Measurements from ENCODE around the gene DIAPH2.

Gene DIAPH2

GRCh38 chrX:97504431-97504830 lies 819.8 kb downstream of the DIAPH2 start:
- Histone ChIP-seq H3K27ac (ENCODE audit: low read depth, low read length) (peak overlapping the region; percentile 75; the same call in 1 of the 2 replicates), H3K27me3 (ENCODE audit: control insufficient read depth, insufficient read depth, low read length) (no peaks in the 10 kb centered on the region), H3K36me3 (ENCODE audit: control insufficient read depth, insufficient read depth, low read length) (no peaks in the 10 kb centered on the region), H3K4me1 (ENCODE audit: control insufficient read depth, insufficient read depth, low read length) (peaks cover 26% of the 10 kb centered on the region), H3K4me3 (ENCODE audit: low read depth, low read length) (0 out of 2 replicates have a peak overlapping the region, but pooled peaks have one; percentile 5), H3K9ac (ENCODE audit: low read length) (no peak overlapping the region), H3K9me3 (ENCODE audit: control insufficient read depth, insufficient read depth, low read depth, low read length) (no peaks in the 10 kb centered on the region)

GRCh38 chrX:97517763-97518162 lies 833.1 kb downstream of the DIAPH2 start:
- Histone ChIP-seq H3K27ac (ENCODE audit: low read depth, low read length) (no peak overlapping the region), H3K9ac (ENCODE audit: low read length) (no peak overlapping the region), H3K4me3 (ENCODE audit: low read depth, low read length) (no peak overlapping the region), H3K9me3 (ENCODE audit: control insufficient read depth, insufficient read depth, low read depth, low read length) (no peaks in the 10 kb centered on the region), H3K36me3 (ENCODE audit: control insufficient read depth, insufficient read depth, low read length) (no peaks in the 10 kb centered on the region), H3K4me1 (ENCODE audit: control insufficient read depth, insufficient read depth, low read length) (peaks cover 3% of the 10 kb centered on the region; the same call in 1 of the 2 replicates), H3K27me3 (ENCODE audit: control insufficient read depth, insufficient read depth, low read length) (no peaks in the 10 kb centered on the region)

GRCh38 chrX:97522307-97522706 lies 837.7 kb downstream of the DIAPH2 start:
- Histone ChIP-seq H3K4me1 (ENCODE audit: control insufficient read depth, insufficient read depth, low read length) (peaks cover 16% of the 10 kb centered on the region), H3K4me3 (ENCODE audit: low read depth, low read length) (no peak overlapping the region), H3K27ac (ENCODE audit: low read depth, low read length) (no peak overlapping the region), H3K9me3 (ENCODE audit: control insufficient read depth, insufficient read depth, low read depth, low read length) (no peaks in the 10 kb centered on the region), H3K9ac (ENCODE audit: low read length) (no peak overlapping the region), H3K36me3 (ENCODE audit: control insufficient read depth, insufficient read depth, low read length) (no peaks in the 10 kb centered on the region), H3K27me3 (ENCODE audit: control insufficient read depth, insufficient read depth, low read length) (no peaks in the 10 kb centered on the region)

GRCh38 chrX:97524340-97524739 lies 839.7 kb downstream of the DIAPH2 start:
- H3K27ac ChIP-seq (ENCODE audit: low read depth, low read length), result no peak overlapping the region
- no peak overlapping the region for H3K4me3 ChIP-seq (ENCODE audit: low read depth, low read length)
- H3K9me3 ChIP-seq (ENCODE audit: control insufficient read depth, insufficient read depth, low read depth, low read length), result no peaks in the 10 kb centered on the region
- H3K27me3 ChIP-seq (ENCODE audit: control insufficient read depth, insufficient read depth, low read length), result no peaks in the 10 kb centered on the region
- H3K4me1 ChIP-seq (ENCODE audit: control insufficient read depth, insufficient read depth, low read length), result peaks cover 16% of the 10 kb centered on the region
- no peaks in the 10 kb centered on the region for H3K36me3 ChIP-seq (ENCODE audit: control insufficient read depth, insufficient read depth, low read length)
- no peak overlapping the region for H3K9ac ChIP-seq (ENCODE audit: low read length)

GRCh38 chrX:97524997-97525396 lies 840.4 kb downstream of the DIAPH2 start:
- no peak overlapping the region for H3K4me3 ChIP-seq (ENCODE audit: low read depth, low read length)
- H3K36me3 ChIP-seq (ENCODE audit: control insufficient read depth, insufficient read depth, low read length), result no peaks in the 10 kb centered on the region
- no peaks in the 10 kb centered on the region for H3K9me3 ChIP-seq (ENCODE audit: control insufficient read depth, insufficient read depth, low read depth, low read length)
- no peak overlapping the region for H3K9ac ChIP-seq (ENCODE audit: low read length)
- H3K27me3 ChIP-seq (ENCODE audit: control insufficient read depth, insufficient read depth, low read length), result no peaks in the 10 kb centered on the region
- H3K4me1 ChIP-seq (ENCODE audit: control insufficient read depth, insufficient read depth, low read length), result peaks cover 16% of the 10 kb centered on the region
- no peak overlapping the region for H3K27ac ChIP-seq (ENCODE audit: low read depth, low read length)

- H3K27ac ChIP-seq (ENCODE audit: low read depth, low read length), result no peak overlapping the region
- no peak overlapping the region for H3K4me3 ChIP-seq (ENCODE audit: low read depth, low read length)
- no peaks in the 10 kb centered on the region for H3K27me3 ChIP-seq (ENCODE audit: control insufficient read depth, insufficient read depth, low read length)
- no peaks in the 10 kb centered on the region for H3K36me3 ChIP-seq (ENCODE audit: control insufficient read depth, insufficient read depth, low read length)
- H3K9ac ChIP-seq (ENCODE audit: low read length), result no peak overlapping the region
- peaks cover 6% of the 10 kb centered on the region; the same call in 1 of the 2 replicates for H3K9me3 ChIP-seq (ENCODE audit: control insufficient read depth, insufficient read depth, low read depth, low read length)
- peaks cover 16% of the 10 kb centered on the region for H3K4me1 ChIP-seq (ENCODE audit: control insufficient read depth, insufficient read depth, low read length)
These were observed 841.3 kb downstream of the DIAPH2 start for GRCh38 chrX:97525981-97526380.

GRCh38 chrX:97527725-97528124 lies 843.1 kb downstream of the DIAPH2 start:
- H3K4me3 ChIP-seq (ENCODE audit: low read depth, low read length), result no peak overlapping the region
- no peak overlapping the region for H3K27ac ChIP-seq (ENCODE audit: low read depth, low read length)
- no peak overlapping the region for H3K9ac ChIP-seq (ENCODE audit: low read length)
- H3K4me1 ChIP-seq (ENCODE audit: control insufficient read depth, insufficient read depth, low read length), result peaks cover 13% of the 10 kb centered on the region
- no peaks in the 10 kb centered on the region for H3K36me3 ChIP-seq (ENCODE audit: control insufficient read depth, insufficient read depth, low read length)
- H3K9me3 ChIP-seq (ENCODE audit: control insufficient read depth, insufficient read depth, low read depth, low read length), result peaks cover 6% of the 10 kb centered on the region; the same call in 1 of the 2 replicates
- no peaks in the 10 kb centered on the region for H3K27me3 ChIP-seq (ENCODE audit: control insufficient read depth, insufficient read depth, low read length)

- Histone ChIP-seq H3K9me3 (ENCODE audit: control insufficient read depth, insufficient read depth, low read depth, low read length) (peaks cover 6% of the 10 kb centered on the region; the same call in 1 of the 2 replicates), H3K27ac (ENCODE audit: low read depth, low read length) (no peak overlapping the region), H3K4me1 (ENCODE audit: control insufficient read depth, insufficient read depth, low read length) (peaks cover 8% of the 10 kb centered on the region; the same call in 1 of the 2 replicates), H3K27me3 (ENCODE audit: control insufficient read depth, insufficient read depth, low read length) (no peaks in the 10 kb centered on the region), H3K9ac (ENCODE audit: low read length) (no peak overlapping the region), H3K36me3 (ENCODE audit: control insufficient read depth, insufficient read depth, low read length) (no peaks in the 10 kb centered on the region), H3K4me3 (ENCODE audit: low read depth, low read length) (no peak overlapping the region)
These were observed 845.0 kb downstream of the DIAPH2 start for GRCh38 chrX:97529536-97530200.

GRCh38 chrX:97531825-97532224 lies 847.2 kb downstream of the DIAPH2 start:
- H3K27me3 ChIP-seq (ENCODE audit: control insufficient read depth, insufficient read depth, low read length), result no peaks in the 10 kb centered on the region
- no peaks in the 10 kb centered on the region for H3K36me3 ChIP-seq (ENCODE audit: control insufficient read depth, insufficient read depth, low read length)
- no peak overlapping the region for H3K4me3 ChIP-seq (ENCODE audit: low read depth, low read length)
- peaks cover 6% of the 10 kb centered on the region; the same call in 1 of the 2 replicates for H3K9me3 ChIP-seq (ENCODE audit: control insufficient read depth, insufficient read depth, low read depth, low read length)
- no peaks in the 10 kb centered on the region for H3K4me1 ChIP-seq (ENCODE audit: control insufficient read depth, insufficient read depth, low read length)
- no peak overlapping the region for H3K27ac ChIP-seq (ENCODE audit: low read depth, low read length)
- H3K9ac ChIP-seq (ENCODE audit: low read length), result no peak overlapping the region

- no peak overlapping the region for H3K4me3 ChIP-seq (ENCODE audit: low read depth, low read length)
- no peak overlapping the region for H3K27ac ChIP-seq (ENCODE audit: low read depth, low read length)
- H3K27me3 ChIP-seq (ENCODE audit: control insufficient read depth, insufficient read depth, low read length), result no peaks in the 10 kb centered on the region
- H3K4me1 ChIP-seq (ENCODE audit: control insufficient read depth, insufficient read depth, low read length), result no peaks in the 10 kb centered on the region
- H3K9me3 ChIP-seq (ENCODE audit: control insufficient read depth, insufficient read depth, low read depth, low read length), result no peaks in the 10 kb centered on the region
- no peaks in the 10 kb centered on the region for H3K36me3 ChIP-seq (ENCODE audit: control insufficient read depth, insufficient read depth, low read length)
- no peak overlapping the region for H3K9ac ChIP-seq (ENCODE audit: low read length)
These were observed 854.1 kb downstream of the DIAPH2 start for GRCh38 chrX:97538745-97539144.

GRCh38 chrX:97539970-97540519 lies 855.4 kb downstream of the DIAPH2 start:
- Histone ChIP-seq H3K27ac (ENCODE audit: low read depth, low read length) (no peak overlapping the region), H3K27me3 (ENCODE audit: control insufficient read depth, insufficient read depth, low read length) (no peaks in the 10 kb centered on the region), H3K9ac (ENCODE audit: low read length) (no peak overlapping the region), H3K4me3 (ENCODE audit: low read depth, low read length) (no peak overlapping the region), H3K9me3 (ENCODE audit: control insufficient read depth, insufficient read depth, low read depth, low read length) (no peaks in the 10 kb centered on the region), H3K36me3 (ENCODE audit: control insufficient read depth, insufficient read depth, low read length) (no peaks in the 10 kb centered on the region), H3K4me1 (ENCODE audit: control insufficient read depth, insufficient read depth, low read length) (no peaks in the 10 kb centered on the region)

Data from HUES6 (cell line).